GM12891 (cell line): ENCODE measurements around the gene EIPR1.

Source experiments
- POLR2A ChIP-seq: IDR thresholded peaks from 2 replicates; pipeline ENCODE4 v1.6.1; 2011; ENCODE audit warnings: low read depth, low read length, control low read depth
- POLR2AphosphoS5 ChIP-seq: IDR thresholded peaks from 2 replicates; pipeline ENCODE4 v1.6.1; 2011; ENCODE audit warnings: low read depth, low read length, control low read depth
- POU2F2 ChIP-seq: IDR thresholded peaks from 2 replicates; pipeline ENCODE4 v1.6.1; 2011; ENCODE audit warnings: low read depth, mild to moderate bottlenecking, control low read depth, low read length, moderate library complexity
- SPI1 ChIP-seq: IDR thresholded peaks from 2 replicates; pipeline ENCODE4 v1.6.1; 2011; ENCODE audit warnings: low read depth, low read length, control low read depth
- TAF1 ChIP-seq: IDR thresholded peaks from 2 replicates; pipeline ENCODE4 v1.6.1; 2011; ENCODE audit warnings: low read depth, low read length, control low read depth

DNA sequence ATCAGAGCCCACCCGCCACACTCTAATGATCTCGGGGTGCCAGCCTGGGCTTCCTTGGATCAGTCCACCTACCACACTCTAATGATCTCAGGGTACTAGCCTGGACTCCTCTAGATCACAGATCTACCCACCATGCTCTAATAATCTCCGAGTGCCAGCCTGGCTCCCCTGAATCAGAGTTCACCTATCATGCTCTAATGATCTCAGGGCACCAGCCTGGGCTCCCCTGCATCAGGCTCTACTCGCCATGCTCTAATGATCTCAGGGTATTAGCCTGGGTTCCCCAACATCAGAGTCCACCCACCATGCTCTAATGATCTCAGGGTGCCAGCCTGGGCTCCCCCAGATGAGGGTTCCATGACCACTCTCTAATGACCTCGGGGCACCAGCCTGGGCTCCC is 48.1 kb downstream of the EIPR1 start:
- no peak for TF ChIP-seq POLR2AphosphoS5
- TF ChIP-seq POLR2A, result no peak
- TF ChIP-seq SPI1, result no peak
- no peak for TF ChIP-seq TAF1
- TF ChIP-seq POU2F2, result no peak
